COR-L47 (cell line): Measurements from ENCODE around the gene GSE1.
A peak's percentile ranks its signal among the peaks of the same experiment; 100 is the strongest.
"Not testable (repeated sequence)": the region's sequence is repeated elsewhere in the genome, so short reads cannot be mapped to it uniquely, and the experiment has no call there.

Source experiments
- DNase-seq: peaks from one replicate; lab custom pipeline; 2025; lab: John Stamatoyannopoulos, UW

Gene GSE1

GRCh38 chr16:85591381-85591780 is 21.7 kb upstream of the GSE1 start:
- no peak for DNase-seq

GRCh38 chr16:85592277-85592676 is 20.8 kb upstream of the GSE1 start:
- DNase-seq, result not testable (repeated sequence)

- no peak for DNase-seq
These were observed 20.2 kb upstream of the GSE1 start for GRCh38 chr16:85592700-85593493.

- DNase-seq, result peak; percentile 99
These were observed 19.5 kb upstream of the GSE1 start for GRCh38 chr16:85593494-85594221.

- no peak for DNase-seq
These were observed 18.7 kb upstream of the GSE1 start for GRCh38 chr16:85594273-85594977.

GRCh38 chr16:85594978-85595661 is 18.0 kb upstream of the GSE1 start:
- no peak for DNase-seq

GRCh38 chr16:85595812-85596502 is 17.2 kb upstream of the GSE1 start:
- DNase-seq, result no peak

GRCh38 chr16:85598141-85598540 is 15.0 kb upstream of the GSE1 start:
- no peak for DNase-seq

GRCh38 chr16:85600078-85600477 is 13.0 kb upstream of the GSE1 start:
- DNase-seq, result no peak

GRCh38 chr16:85600530-85601271 is 12.4 kb upstream of the GSE1 start:
- no peak for DNase-seq

- DNase-seq, result no peak
These were observed 11.9 kb upstream of the GSE1 start for GRCh38 chr16:85601272-85601639.

GRCh38 chr16:85601730-85602401 is 11.3 kb upstream of the GSE1 start:
- no peak for DNase-seq

- DNase-seq, result peak; percentile 82
These were observed 10.5 kb upstream of the GSE1 start for GRCh38 chr16:85602402-85603202.

GRCh38 chr16:85603203-85603755 is 9.8 kb upstream of the GSE1 start:
- DNase-seq, result no peak

- no peak for DNase-seq
These were observed 8.9 kb upstream of the GSE1 start for GRCh38 chr16:85604145-85604705.

GRCh38 chr16:85605051-85605911 is 7.8 kb upstream of the GSE1 start:
- no peak for DNase-seq

- no peak for DNase-seq
These were observed 6.9 kb upstream of the GSE1 start for GRCh38 chr16:85605912-85606841.
